C4-2B (cell line): ENCODE measurements around the gene MCRS1.

ENCODE experiments used
- CTCF ChIP-seq: fragments of 450-650 bp; conservative IDR thresholded peaks from 2 replicates; pipeline ENCODE4 v1.5.1; 2017; ENCODE audit warnings: mild to moderate bottlenecking
- ZFX ChIP-seq: fragments of 450-650 bp; IDR thresholded peaks from 2 replicates; pipeline ENCODE4 v1.6.1; 2017

GRCh38 chr12:49578471-49579112 lies 10.7 kb upstream of the MCRS1 start:
- TF ChIP-seq CTCF, result no peak
- no peak for TF ChIP-seq ZFX
